Measurements from ENCODE around the gene TBCCD1.

GRCh38 chr3:186570096-186570940, 3.2 kb upstream of the TBCCD1 start, which contains the start of gene DNAJB11:
- TF ChIP-seq TAF1 (IDR thresholded peaks at IDR 0.05; ENCODE audit: low read depth, low read length) (peak; percentile 100), POLR2AphosphoS5 (IDR thresholded peaks at IDR 0.05; ENCODE audit: low read depth, low read length) (peak; percentile 97), POLR2A (IDR thresholded peaks at IDR 0.05; ENCODE audit: low read depth, low read length) (peak; percentile 98), SPI1 (IDR thresholded peaks at IDR 0.05; ENCODE audit: low read depth, low read length) (peak; percentile 68)
